Lung (tissue), 12 donors: ENCODE results near the gene ANKRD33. TPM values are rescaled to one million over a fixed set of nuclear protein-coding genes. Genes with fewer than 3 reads are reported as not detected.
A peak's percentile ranks its signal among the peaks of the same experiment; 100 is the strongest.

Experiments
- ATAC-seq: fragments of 200-7000 bp; cut with Tn5 transposase; one replicate; pipeline ENCODE4 v1.9.1; 2020; ENCODE audit warnings: moderate number of reproducible peaks; ENCODE audit not compliant: insufficient read depth, low FRiP score
- DNase-seq, 3 donors: peaks; one replicate each; pipeline ENCODE4 v3.0.0-alpha.2; 2013 to 2017
- H3K27ac ChIP-seq, 2 donors: one replicate each; pipeline ENCODE4 v1.5.1; 2013; ENCODE audit warnings: mild to moderate bottlenecking in 2 of 2, moderate library complexity in 2 of 2, control low read depth in 1 of 2, inconsistent platforms in 1 of 2, low read depth in 1 of 2, low read length in 1 of 2
- H3K27me3 ChIP-seq, 3 donors: one replicate each; pipeline ENCODE4 v1.5.1; 2013; ENCODE audit warnings: low read length in 2 of 3; ENCODE audit not compliant: control insufficient read depth in 3 of 3, insufficient read depth in 3 of 3
- H3K36me3 ChIP-seq, 4 donors: one replicate each; pipeline ENCODE4 v1.5.1; 2013; ENCODE audit warnings: low read length in 4 of 4, mild to moderate bottlenecking in 1 of 4, moderate library complexity in 1 of 4; ENCODE audit not compliant: control insufficient read depth in 4 of 4, insufficient read depth in 4 of 4
- H3K4me1 ChIP-seq, 5 donors: one replicate each; pipeline ENCODE4 v1.5.1; 2013; ENCODE audit warnings: low read length in 5 of 5, mild to moderate bottlenecking in 2 of 5, moderate library complexity in 1 of 5; ENCODE audit not compliant: control insufficient read depth in 5 of 5, insufficient read depth in 5 of 5
- H3K4me3 ChIP-seq: one replicate; pipeline ENCODE4 v1.5.1; 2013; ENCODE audit warnings: mild to moderate bottlenecking, control low read depth, moderate library complexity
- H3K9ac ChIP-seq, 2 donors: one replicate each; pipeline ENCODE4 v1.5.1; 2013; ENCODE audit warnings: low read length in 2 of 2, control low read depth in 1 of 2; ENCODE audit not compliant: insufficient read depth in 1 of 2
- H3K9me3 ChIP-seq, 4 donors: one replicate each; pipeline ENCODE4 v1.5.1; 2013; ENCODE audit warnings: low read length in 3 of 4, mild to moderate bottlenecking in 1 of 4, moderate library complexity in 1 of 4; ENCODE audit not compliant: control insufficient read depth in 4 of 4, insufficient read depth in 3 of 4
- CTCF ChIP-seq: IDR thresholded peaks from 2 replicates; pipeline ENCODE4 v1.5.1; 2012; ENCODE audit warnings: mild to moderate bottlenecking; ENCODE audit errors: control extremely low read depth, extremely low read depth
- WGBS, 2 donors: extraction: QIAGEN DNeasy Blood & Tissue Kit; methylation state at CpG; one replicate each; pipeline ENCODE4 v1.1.7; 2013; 5-methylcytosine and 5-hydroxymethylcytosine counted together
- polyA plus RNA-seq, 2 donors: library from polyadenylated mRNA; stranded (reverse); fragments of 200-250 nt; gene quantifications; one replicate each; pipeline ENCODE4 v1.2.1, GENCODE V29; 2013
- total RNA-seq, 2 donors: library from RNA; depleted of rRNA in 1 of 2; stranded (reverse); fragments of >200 nt in 1 of 2; gene quantifications; one replicate each; pipeline ENCODE4 v1.2.1, GENCODE V29; 2014 to 2021
- donor health status: control.
- donor health status: control.
- donor health status: Bipolar disorder and iron deficiency.
- donor health status: healthy.
- donor health status: DM: yes; HTN: yes; CAD: no.

The ANKRD33 gene
- total and polyA plus RNA-seq, 4 donors: 0.14 to 0.50 (median 0.23) TPM

GRCh38 chr12:51867796-51868428, 20.0 kb upstream of the ANKRD33 start:
- ATAC-seq (no peak), DNase-seq (no peak)
- Histone ChIP-seq H3K9me3 (peaks cover 0 to 2% (median 0%) of the 10 kb centered on the region in 4 donors), H3K27me3 (peaks cover 0 to 3% (median 3%) of the 10 kb centered on the region in 3 donors), H3K9ac (no peak overlapping the region), H3K4me3 (no peak overlapping the region), H3K27ac (no peak overlapping the region), H3K36me3 (no peaks in the 10 kb centered on the region), H3K4me1 (peaks cover 5 to 42% (median 18%) of the 10 kb centered on the region in 5 donors)
- TF ChIP-seq CTCF: no peak
- 87 to 96% methylated on average over 12 of the region's 12 CpGs for WGBS, 2 donors

DNA sequence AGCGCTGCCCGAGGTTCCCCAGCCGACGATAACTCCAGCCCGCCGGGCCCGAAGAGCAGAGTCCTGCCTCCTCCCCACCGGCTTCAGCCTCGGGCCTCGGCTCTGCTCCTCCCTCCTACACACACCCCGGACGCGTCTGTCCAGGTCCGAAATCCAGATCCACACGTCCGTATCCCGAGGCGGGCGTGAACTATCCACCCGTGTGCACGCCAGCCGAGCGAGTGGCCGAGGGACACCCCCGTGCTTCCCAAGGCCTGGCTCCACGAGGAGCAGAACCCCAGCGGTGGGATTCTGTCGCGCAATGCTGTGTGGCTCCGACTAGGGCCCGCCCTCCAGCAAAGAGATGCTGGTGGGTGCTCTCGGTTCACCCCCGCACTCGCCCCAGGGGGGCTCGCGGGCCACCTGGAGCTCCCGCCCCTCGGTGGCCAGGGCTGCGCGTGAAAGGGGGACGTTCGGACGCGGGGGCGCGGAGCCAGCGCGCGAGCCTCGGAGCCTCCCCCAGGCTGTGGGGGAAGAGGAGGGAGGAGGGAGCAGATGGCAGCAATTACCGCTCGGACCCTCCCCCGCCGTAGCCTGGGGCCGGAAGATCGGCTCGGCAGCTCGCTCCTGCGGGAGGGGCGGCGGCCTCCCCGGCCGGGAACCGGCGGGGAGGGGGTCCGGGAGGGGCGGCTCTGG, 18.9 kb upstream of the ANKRD33 start:
- 5 to 9% methylated on average over 51 to 67 of the region's 67 CpGs for WGBS, 2 donors
- peaks cover 0 to 3% (median 3%) of the 10 kb centered on the region in 3 donors for H3K27me3 ChIP-seq

GRCh38 chr12:51869496-51869865, 18.4 kb upstream of the ANKRD33 start:
- whole genome bisulfite sequencing, 2 donors: 26 to 41% methylated on average over 13 to 20 of the region's 20 CpGs
- H3K9me3 ChIP-seq: no peaks in the 10 kb centered on the region
- peaks cover under 1 to 36% (median 10%) of the 10 kb centered on the region in 5 donors for H3K4me1 ChIP-seq
- H3K36me3 ChIP-seq: no peaks in the 10 kb centered on the region
- H3K27ac ChIP-seq: no peak overlapping the region
- DNase-seq: no peak
- no peak for TF ChIP-seq CTCF
- H3K4me3 ChIP-seq: no peak overlapping the region
- no peak overlapping the region for H3K9ac ChIP-seq
- no peak for ATAC-seq
- H3K27me3 ChIP-seq: peaks cover 0 to 3% (median 3%) of the 10 kb centered on the region in 3 donors

More for the DNA sequence above, 18.9 kb upstream of the ANKRD33 start:
- Histone ChIP-seq H3K9me3 (no peaks in the 10 kb centered on the region), H3K9ac (no peak overlapping the region), H3K36me3 (no peaks in the 10 kb centered on the region), H3K27ac (no peak overlapping the region), H3K4me3 (no peak overlapping the region), H3K4me1 (peaks cover 5 to 39% (median 14%) of the 10 kb centered on the region in 5 donors)
- no peak for TF ChIP-seq CTCF
- peak; percentile 45 to 65 (median 51) for DNase-seq
- no peak for ATAC-seq
